Right renal pelvis (tissue), 4 donors: Measurements from ENCODE around the gene VIPR1. TPM values are rescaled to one million over a fixed set of nuclear protein-coding genes. Genes with fewer than 3 reads are reported as not detected.
"Not testable (repeated sequence)": the region's sequence is repeated elsewhere in the genome, so short reads cannot be mapped to it uniquely, and the experiment has no call there.

ENCODE experiments used
- DNase-seq, 4 donors: peaks; one replicate each; pipeline ENCODE4 v3.0.0-alpha.2; 2013; ENCODE audit warnings: low read depth in 4 of 4, low spot score in 3 of 4, missing footprints in 1 of 4
- polyA plus RNA-seq, 4 donors: library from polyadenylated mRNA; unstranded; fragments of 120-200 nt; gene quantifications; one replicate each; pipeline ENCODE4 v1.2.1, GENCODE V29; 2013; ENCODE audit not compliant: insufficient read length in 4 of 4

The VIPR1 gene
- polyA plus RNA-seq, 4 donors: 1.1 to 2.5 (median 1.8) TPM

GRCh38 chr3:42562047-42562907, 59.8 kb downstream of the VIPR1 start:
- no peak for DNase-seq

GRCh38 chr3:42569593-42570142, 67.2 kb downstream of the VIPR1 start:
- DNase-seq: no peak

DNA sequence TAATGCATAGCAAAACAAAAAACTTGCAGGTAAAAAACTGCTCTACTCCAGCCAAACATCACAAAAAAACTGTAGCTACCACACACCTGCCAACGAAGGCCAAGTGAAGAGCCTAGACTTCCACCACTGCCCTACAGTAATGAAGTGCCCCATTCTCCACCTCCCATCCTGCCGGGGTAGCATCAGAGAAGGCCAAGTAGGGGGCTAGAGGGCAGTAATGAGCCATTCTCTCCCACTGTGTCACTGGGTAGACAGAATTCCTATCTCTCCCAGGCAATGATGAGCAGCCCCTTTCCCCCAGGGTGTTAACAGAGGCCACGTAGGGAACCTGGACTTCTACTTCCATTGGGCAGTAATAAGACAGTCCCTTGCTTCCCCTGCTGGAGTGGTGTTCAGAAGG, 69.8 kb downstream of the VIPR1 start:
- no peak for DNase-seq

- no peak for DNase-seq
These were observed 72.8 kb downstream of the VIPR1 start for GRCh38 chr3:42575137-42575741.

GRCh38 chr3:42578054-42578453, 75.6 kb downstream of the VIPR1 start:
- DNase-seq: no peak

GRCh38 chr3:42579346-42579745, 76.9 kb downstream of the VIPR1 start:
- not testable (repeated sequence) for DNase-seq

GRCh38 chr3:42581400-42581708, 78.9 kb downstream of the VIPR1 start:
- no peak for DNase-seq

GRCh38 chr3:42581709-42582473, 79.4 kb downstream of the VIPR1 start, which contains the start of gene SEC22C:
Gene SEC22C (minus strand): TSS chr3:42581967. CDS start chr3:42569046, 12,921 bp downstream.
- DNase-seq: peak; percentile 79 to 87 (median 86)

DNA sequence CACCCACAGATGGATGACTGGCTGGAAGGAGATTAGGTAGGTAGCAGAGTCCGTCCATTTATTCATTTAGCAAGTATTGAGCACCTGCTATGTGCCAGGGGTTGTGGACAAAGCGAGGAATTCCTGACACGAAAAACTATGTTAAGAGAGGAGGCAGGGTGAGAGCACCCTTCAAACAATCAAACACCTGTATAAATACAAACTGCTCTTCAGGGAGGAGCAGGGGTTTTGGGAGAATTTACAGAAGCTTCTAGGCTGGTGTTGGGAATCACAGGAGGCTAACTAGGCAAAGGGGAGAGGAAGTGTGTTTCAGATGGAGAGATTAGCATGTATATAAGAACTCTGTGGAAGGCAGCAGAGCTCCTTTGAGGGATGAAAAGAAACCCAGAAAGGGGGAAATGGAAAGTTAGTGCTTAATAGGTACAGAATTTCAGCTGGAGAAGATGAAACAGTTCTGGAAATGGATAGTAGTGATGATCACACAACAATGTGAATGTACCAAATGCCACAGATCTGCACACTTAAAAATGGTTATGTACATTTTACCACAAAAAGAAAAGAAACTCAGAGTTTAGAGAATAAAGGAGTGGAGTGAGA, 80.1 kb downstream of the VIPR1 start:
- no peak for DNase-seq

Other genes starting within 250 kb of the VIPR1 start
- gene CCK, start 236.5 kb upstream of the VIPR1 start, polyA plus RNA-seq: under 1 TPM in 3 of 4 donors, not detected in 1; 0.28 to 0.44 (median 0.30) TPM
- not detected for gene LYZL4, start 92.0 kb upstream of the VIPR1 start, polyA plus RNA-seq
- gene SEC22C, start 79.3 kb downstream of the VIPR1 start, polyA plus RNA-seq: 10 to 100 TPM; 42.8 to 48.2 (median 46.0) TPM
- gene SS18L2, start 88.2 kb downstream of the VIPR1 start, polyA plus RNA-seq: 10 to 100 TPM; 23.0 to 29.1 (median 26.5) TPM
- 100 to 1,000 TPM in 1 of 4 donors, 10 to 100 TPM in 3; 70.5 to 112 (median 76.9) TPM for gene NKTR, start 98.0 kb downstream of the VIPR1 start, polyA plus RNA-seq
- gene ZBTB47, start 151.1 kb downstream of the VIPR1 start, polyA plus RNA-seq: 10 to 100 TPM; 15.4 to 18.3 (median 15.6) TPM
- under 1 TPM in 1 of 4 donors, not detected in 3; 0.03 TPM for gene KLHL40, start 182.9 kb downstream of the VIPR1 start, polyA plus RNA-seq
- under 1 TPM; 0.30 to 0.40 (median 0.36) TPM for gene HHATL, start 200.2 kb downstream of the VIPR1 start, polyA plus RNA-seq